ENCODE data around the gene FOXP1.

GRCh38 chr3:71127052-71127831, 456.3 kb downstream of the FOXP1 start:
- TF ChIP-seq CTCF (optimal IDR thresholded peaks at IDR 0.05 in 1 of 3, IDR thresholded peaks at IDR 0.05 in 1 of 3, conservative IDR thresholded peaks at IDR 0.05 in 1 of 3; ENCODE audit: extremely low read depth in 1 of 3, insufficient read depth in 2 of 3, low read length in 3 of 3) = no peak
- no peak for TF ChIP-seq EZH2 (IDR thresholded peaks at IDR 0.05; ENCODE audit: low read length)

Measured in keratinocyte (primary cell).